Measurements from ENCODE around the gene DNAJA4.
A peak's percentile ranks its signal among the peaks of the same experiment; 100 is the strongest.

The DNAJA4 gene

GRCh38 chr15:78264304-78265136 lies at the start of gene DNAJA4:
Gene DNAJA4, plus strand, starts transcription at chr15:78264562. Its CDS starts 202 bp downstream, at chr15:78264764.
- DNase-seq (ENCODE audit: extremely low spot score): peak; percentile 72

GRCh38 chr15:78216276-78217104 lies 47.9 kb upstream of the DNAJA4 start:
- CTCF ChIA-PET: interaction anchor here (1.2 to 1.8 kb wide), 2 partner anchors 21 to 24 kb away, joined by 3 to 7 read pairs; no protein-coding TSS in a partner anchor
- POLR2A ChIA-PET: no interaction called here
- DNase-seq (ENCODE audit: extremely low spot score): no peak
- no peak for TF ChIP-seq CTCF (IDR thresholded peaks at IDR 0.05; ENCODE audit: control extremely low read depth, extremely low read depth, low read depth, missing control alignments)

More at GRCh38 chr15:78264304-78265136, at the start of gene DNAJA4:
- ChIA-PET POLR2A (interaction anchor here (0.6 to 2.6 kb wide), 4 partner anchors 133 to 608 kb away, joined by 3 to 7 read pairs (median 4); partner anchors contain the start of genes CHRNA5 and CIB2), CTCF (interaction anchor here (1.0 to 1.6 kb wide), 5 partner anchors 10 to 178 kb away, joined by 3 to 8 read pairs (median 3); partner anchors contain the start of gene SKIC8)
- TF ChIP-seq CTCF (IDR thresholded peaks at IDR 0.05; ENCODE audit: control extremely low read depth, extremely low read depth, low read depth, missing control alignments): peak; percentile 27

- DNase-seq (ENCODE audit: extremely low spot score): no peak
- CTCF ChIA-PET: no interaction called here
- no peak for TF ChIP-seq CTCF (IDR thresholded peaks at IDR 0.05; ENCODE audit: control extremely low read depth, extremely low read depth, low read depth, missing control alignments)
- POLR2A ChIA-PET: no interaction called here
Observed at GRCh38 chr15:78220713-78221112, 43.6 kb upstream of the DNAJA4 start.

GRCh38 chr15:78222745-78223395 lies 41.5 kb upstream of the DNAJA4 start:
- POLR2A ChIA-PET: no interaction called here

GRCh38 chr15:78223396-78224022 lies 40.9 kb upstream of the DNAJA4 start:
- ChIA-PET CTCF (interaction anchor here (1.2 to 1.3 kb wide), 3 partner anchors 17 to 264 kb away, joined by 6 to 8 read pairs (median 7); no protein-coding TSS in a partner anchor), POLR2A (no interaction called here)
- TF ChIP-seq CTCF (IDR thresholded peaks at IDR 0.05; ENCODE audit: control extremely low read depth, extremely low read depth, low read depth, missing control alignments): no peak
- no peak for DNase-seq (ENCODE audit: extremely low spot score)

More at GRCh38 chr15:78222745-78223395, 41.5 kb upstream of the DNAJA4 start:
- DNase-seq (ENCODE audit: extremely low spot score): no peak
- TF ChIP-seq CTCF (IDR thresholded peaks at IDR 0.05; ENCODE audit: control extremely low read depth, extremely low read depth, low read depth, missing control alignments): no peak
- CTCF ChIA-PET: interaction anchor here (1.2 to 1.3 kb wide), 3 partner anchors 18 to 264 kb away, joined by 6 to 8 read pairs (median 7); no protein-coding TSS in a partner anchor

Measured in GM10248 (cell line).